ENCODE measurements around the gene VTCN1.

- TF ChIP-seq CTCF (IDR thresholded peaks at IDR 0.05) = no peak
- no peak for TF ChIP-seq ZFX (IDR thresholded peaks at IDR 0.05; ENCODE audit: borderline replicate concordance)
These were observed at the start of gene VTCN1 for GRCh38 chr1:117210831-117211261.

All from 22Rv1 (cell line).